ENCODE data around the gene AP1B1.

DNA sequence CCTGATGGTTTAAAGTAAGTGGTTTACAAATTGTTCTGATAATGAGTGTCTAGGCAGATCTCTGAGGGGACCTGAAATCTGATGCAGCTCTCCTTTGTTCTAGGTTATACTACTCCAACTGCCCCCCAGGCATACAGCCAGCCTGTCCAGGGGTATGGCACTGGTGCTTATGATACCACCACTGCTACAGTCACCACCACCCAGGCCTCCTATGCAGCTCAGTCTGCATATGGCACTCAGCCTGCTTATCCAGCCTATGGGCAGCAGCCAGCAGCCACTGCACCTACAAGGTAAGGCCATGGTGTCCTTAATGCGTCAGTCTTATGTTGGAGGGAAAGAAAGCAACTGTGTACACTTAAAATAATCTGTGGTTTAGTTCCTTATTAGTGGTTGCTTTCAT is 110.4 kb downstream of the AP1B1 start:
- peak in 1 of 3 donors; percentile 32 for TF ChIP-seq POLR2A (IDR thresholded peaks at IDR 0.05)
- TF ChIP-seq, protein P1, sequence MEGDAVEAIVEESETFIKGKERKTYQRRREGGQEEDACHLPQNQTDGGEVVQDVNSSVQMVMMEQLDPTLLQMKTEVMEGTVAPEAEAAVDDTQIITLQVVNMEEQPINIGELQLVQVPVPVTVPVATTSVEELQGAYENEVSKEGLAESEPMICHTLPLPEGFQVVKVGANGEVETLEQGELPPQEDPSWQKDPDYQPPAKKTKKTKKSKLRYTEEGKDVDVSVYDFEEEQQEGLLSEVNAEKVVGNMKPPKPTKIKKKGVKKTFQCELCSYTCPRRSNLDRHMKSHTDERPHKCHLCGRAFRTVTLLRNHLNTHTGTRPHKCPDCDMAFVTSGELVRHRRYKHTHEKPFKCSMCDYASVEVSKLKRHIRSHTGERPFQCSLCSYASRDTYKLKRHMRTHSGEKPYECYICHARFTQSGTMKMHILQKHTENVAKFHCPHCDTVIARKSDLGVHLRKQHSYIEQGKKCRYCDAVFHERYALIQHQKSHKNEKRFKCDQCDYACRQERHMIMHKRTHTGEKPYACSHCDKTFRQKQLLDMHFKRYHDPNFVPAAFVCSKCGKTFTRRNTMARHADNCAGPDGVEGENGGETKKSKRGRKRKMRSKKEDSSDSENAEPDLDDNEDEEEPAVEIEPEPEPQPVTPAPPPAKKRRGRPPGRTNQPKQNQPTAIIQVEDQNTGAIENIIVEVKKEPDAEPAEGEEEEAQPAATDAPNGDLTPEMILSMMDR (IDR thresholded peaks at IDR 0.05) = no peak

Measured in body of pancreas (tissue), 4 donors.